ENCODE data around the gene CTSH. TPM values are rescaled to one million over a fixed set of nuclear protein-coding genes. Genes with fewer than 3 reads are reported as not detected.

Gene CTSH
- polyA plus RNA-seq, 1 donor (not counting 4 experiments of a cell fraction or from before 2014, with no cell fraction given), result 23.0 TPM

Small RNA genes within 50 kb of the gene (small RNA-seq; reads per million reads assigned to genes)
- 0 reads per million in 3 experiments for gene RNU6-415P (ENCODE audit: insufficient read length in 3 of 3, low read depth in 3 of 3, low replicate concordance in 1 of 3)

Other genes starting within 250 kb of the CTSH start
- gene ADAMTS7, start 133.6 kb downstream of the CTSH start, polyA plus RNA-seq, result 0.13 to 0.68 TPM (median 0.24 TPM) in 3 replicates
- 163 to 293 TPM (median 281 TPM) in 3 replicates for gene MORF4L1, start 72.2 kb downstream of the CTSH start, polyA plus RNA-seq
- 0.03 to 0.23 TPM (median 0.08 TPM) in 3 replicates for gene RASGRF1, start 145.7 kb upstream of the CTSH start, polyA plus RNA-seq

Data from keratinocyte (primary cell).